Sigmoid colon (tissue), 7 donors: Measurements from ENCODE around the gene POC1B. TPM values are rescaled to one million over a fixed set of nuclear protein-coding genes. Genes with fewer than 3 reads are reported as not detected.

Experiments used
- DNase-seq: peaks from one replicate; pipeline ENCODE4 v3.0.0-alpha.2; 2019
- H3K27ac ChIP-seq, 4 donors: fragments of 200-600 bp; sonication (generic); one replicate each; pipeline ENCODE4 v1.5.1; 2016 to 2019; ENCODE audit warnings: mild to moderate bottlenecking in 1 of 4
- H3K27me3 ChIP-seq, 3 donors: fragments of 200-600 bp; sonication (generic); one replicate each; pipeline ENCODE4 v1.5.1; 2019; ENCODE audit warnings: mild to moderate bottlenecking in 1 of 3
- H3K36me3 ChIP-seq, 4 donors: fragments of 200-600 bp; sonication (generic); one replicate each; pipeline ENCODE4 v1.5.1; 2016 to 2019
- H3K4me1 ChIP-seq, 4 donors: fragments of 200-600 bp; sonication (generic); one replicate each; pipeline ENCODE4 v1.5.1; 2017 to 2019
- H3K4me3 ChIP-seq, 4 donors: fragments of 200-600 bp; sonication (generic); one replicate each; pipeline ENCODE4 v1.5.1; 2017 to 2019; ENCODE audit warnings: mild to moderate bottlenecking in 2 of 4, moderate library complexity in 1 of 4
- H3K9me3 ChIP-seq, 4 donors: fragments of 200-600 bp in 3 of 4; sonication (generic) in 3 of 4; one replicate each; pipeline versions ENCODE4 v1.5.1 to v1.6.1; 2013 to 2019
- CTCF ChIP-seq, 4 experiments: fragments of 450-650 bp in 3 of 4; fragments of 200-600 bp in 1 of 4; IDR thresholded peaks; one replicate each; pipeline ENCODE4 v1.5.1; 2016 to 2019; ENCODE audit warnings: antibody characterized with exemption in 4 of 4, mild to moderate bottlenecking in 3 of 4, moderate library complexity in 2 of 4
- EP300 ChIP-seq, 4 donors: sonication (generic); formaldehyde crosslinking; IDR thresholded peaks; one replicate each; pipeline ENCODE4 v1.6.1; 2017; ENCODE audit warnings: antibody characterized with exemption in 4 of 4
- POLR2A ChIP-seq, 2 donors: fragments of 450-650 bp; IDR thresholded peaks; one replicate each; pipeline ENCODE4 v1.6.1; 2016; ENCODE audit warnings: antibody characterized with exemption in 2 of 2, mild to moderate bottlenecking in 2 of 2, moderate library complexity in 2 of 2
- POLR2AphosphoS5 ChIP-seq, 4 donors: sonication (generic); formaldehyde crosslinking; IDR thresholded peaks; one replicate each; pipeline ENCODE4 v1.6.1; 2017; ENCODE audit warnings: antibody characterized with exemption in 4 of 4
- WGBS, 2 donors: extraction: QIAGEN DNeasy Blood & Tissue Kit; methylation state at CpG; one replicate each; pipeline ENCODE4 v1.1.7; 2013; 5-methylcytosine and 5-hydroxymethylcytosine counted together
- intact Hi-C: fragments of 100-400 bp; cut with DNase I; formaldehyde crosslinking; loops from one replicate; pipeline ENCODE4 v1.15.1; 2023
- polyA plus RNA-seq, 3 donors: library from polyadenylated mRNA; stranded (reverse); fragments of 200-250 nt; gene quantifications; one replicate each; pipeline ENCODE4 v1.2.3, GENCODE V29; 2013
- total RNA-seq, 4 donors: library from RNA; depleted of rRNA; stranded (reverse); fragments of >200 nt; gene quantifications; one replicate each; pipeline ENCODE4 v1.1.0, GENCODE V29; 2016
- donor health status: healthy with polysubstance abuse.
- donor health status: Bipolar disorder and iron deficiency.
- donor health status: healthy.

POC1B gene
- total and polyA plus RNA-seq, 7 donors: 12.5 to 31.7 (median 28.1) TPM

DNA sequence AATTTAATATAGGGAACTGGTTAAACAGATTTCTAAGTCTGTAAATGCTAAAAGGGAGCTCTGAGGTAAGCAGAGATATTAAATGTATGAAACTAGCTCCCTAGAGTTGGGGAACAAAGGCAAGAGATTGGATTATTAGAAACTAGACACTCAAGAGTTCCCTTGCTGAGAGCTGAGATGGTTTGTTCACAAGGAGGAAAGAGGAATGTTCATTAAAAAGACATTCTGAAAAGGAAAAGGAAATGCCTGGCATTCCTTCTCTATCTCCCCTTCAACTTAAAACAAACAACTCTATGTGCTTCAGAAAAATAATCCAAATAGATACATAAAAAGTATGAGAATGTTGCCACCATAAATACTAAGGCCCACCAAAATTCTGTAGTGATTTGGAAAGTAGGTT, 74.9 kb downstream of the POC1B start:
- Histone ChIP-seq H3K4me1 (peaks cover 0 to 55% (median 46%) of the 10 kb centered on the region in 4 donors), H3K9me3 (no peaks in the 10 kb centered on the region), H3K27ac (peak overlapping the region in 3 of 4 donors; percentile 80 to 88 (median 85)), H3K27me3 (no peaks in the 10 kb centered on the region), H3K36me3 (no peaks in the 10 kb centered on the region), H3K4me3 (no peak overlapping the region)
- intact Hi-C loops: loop anchor here (10.0 kb wide), 1 partner anchor 254 kb away; the partner anchor contains the start of gene ATP2B1
- DNase-seq: no peak
- TF ChIP-seq POLR2A (IDR thresholded peaks at IDR 0.05): no peak
- no peak for TF ChIP-seq POLR2AphosphoS5 (IDR thresholded peaks at IDR 0.05)
- TF ChIP-seq CTCF (IDR thresholded peaks at IDR 0.05): no peak
- TF ChIP-seq EP300 (IDR thresholded peaks at IDR 0.05): no peak

DNA sequence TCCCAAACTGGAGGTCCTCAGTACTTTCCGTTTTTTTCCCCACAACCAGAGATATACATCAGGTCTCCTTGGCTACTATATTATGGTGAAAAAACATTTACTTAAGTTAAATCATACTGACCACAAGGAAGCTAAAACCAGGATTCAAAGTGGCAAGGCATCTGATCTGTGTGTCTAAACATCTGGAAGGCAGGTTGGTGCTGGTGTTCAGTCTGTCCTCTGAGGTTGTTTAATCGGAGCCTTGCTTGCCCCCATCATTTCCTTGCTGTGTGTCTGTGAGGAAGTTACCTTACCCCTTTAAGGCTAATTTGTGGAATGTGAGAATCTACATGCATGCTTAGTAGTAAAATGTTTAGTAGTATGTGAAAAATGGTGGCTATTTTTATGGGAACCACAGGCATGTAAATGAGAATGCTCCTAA, 76.9 kb downstream of the POC1B start:
- no peak for DNase-seq
- Histone ChIP-seq H3K4me1 (peaks cover 0 to 46% (median 37%) of the 10 kb centered on the region in 4 donors), H3K9me3 (no peaks in the 10 kb centered on the region), H3K27me3 (no peaks in the 10 kb centered on the region), H3K36me3 (no peaks in the 10 kb centered on the region), H3K27ac (peak overlapping the region in 1 of 4 donors; percentile 26), H3K4me3 (no peak overlapping the region)
- intact Hi-C loops: no loop called here
- TF ChIP-seq POLR2AphosphoS5 (IDR thresholded peaks at IDR 0.05) (no peak), CTCF (IDR thresholded peaks at IDR 0.05) (no peak), POLR2A (IDR thresholded peaks at IDR 0.05) (no peak), EP300 (IDR thresholded peaks at IDR 0.05) (no peak)
- WGBS, 2 donors: 89% methylated on average over 2 of the region's 2 CpGs

DNA sequence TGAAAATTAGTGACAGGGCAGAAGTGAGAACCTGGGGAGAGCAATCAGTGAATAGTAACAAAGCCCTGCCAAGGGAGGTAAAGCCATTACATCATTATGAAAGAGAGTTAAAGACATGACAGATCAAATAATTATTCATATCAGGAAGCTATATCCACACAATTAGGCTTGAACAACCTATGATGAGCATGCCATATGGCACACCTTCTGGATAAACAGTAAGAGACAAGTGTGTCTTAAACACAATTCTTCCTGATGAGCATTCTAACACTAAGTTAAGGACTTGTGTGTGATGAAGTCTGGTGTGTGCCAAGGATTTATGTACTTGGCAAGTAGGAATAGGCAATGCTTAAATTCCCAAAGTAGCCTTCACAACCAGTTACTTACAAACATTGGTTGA, 77.3 kb downstream of the POC1B start:
- Histone ChIP-seq H3K27me3 (no peaks in the 10 kb centered on the region), H3K9me3 (no peaks in the 10 kb centered on the region), H3K4me3 (no peak overlapping the region), H3K27ac (peak overlapping the region in 1 of 4 donors; percentile 26), H3K36me3 (no peaks in the 10 kb centered on the region), H3K4me1 (peaks cover 0 to 43% (median 32%) of the 10 kb centered on the region in 4 donors)
- intact Hi-C loops: no loop called here
- TF ChIP-seq POLR2AphosphoS5 (IDR thresholded peaks at IDR 0.05): no peak
- no peak for TF ChIP-seq CTCF (IDR thresholded peaks at IDR 0.05)
- no peak for TF ChIP-seq POLR2A (IDR thresholded peaks at IDR 0.05)
- no peak for TF ChIP-seq EP300 (IDR thresholded peaks at IDR 0.05)
- no peak for DNase-seq

DNA sequence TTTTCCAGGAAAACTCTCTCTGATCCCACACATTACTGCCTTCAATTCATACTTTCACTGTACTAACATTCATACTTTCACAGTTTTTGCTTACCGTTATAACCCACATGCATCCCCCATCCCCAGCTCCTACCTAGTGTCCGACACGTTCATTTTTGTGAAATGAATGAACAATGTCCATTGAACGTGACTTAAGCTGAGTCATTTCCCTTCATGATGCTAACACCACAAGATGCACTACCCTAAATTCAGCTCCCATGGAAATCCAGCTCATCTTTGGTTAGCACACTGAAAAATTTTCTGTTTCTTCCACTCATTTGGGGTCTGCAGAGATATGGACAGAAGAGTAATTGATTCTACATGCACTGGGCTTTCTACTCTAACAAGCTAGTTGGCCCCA, 85.9 kb downstream of the POC1B start:
- no peak for TF ChIP-seq EP300 (IDR thresholded peaks at IDR 0.05)
- TF ChIP-seq POLR2AphosphoS5 (IDR thresholded peaks at IDR 0.05): no peak
- TF ChIP-seq CTCF (IDR thresholded peaks at IDR 0.05): no peak
- TF ChIP-seq POLR2A (IDR thresholded peaks at IDR 0.05): no peak
- H3K9me3 ChIP-seq: no peaks in the 10 kb centered on the region
- H3K36me3 ChIP-seq: no peaks in the 10 kb centered on the region
- intact Hi-C loops: no loop called here
- no peak overlapping the region for H3K4me3 ChIP-seq
- no peak overlapping the region for H3K27ac ChIP-seq
- DNase-seq: no peak
- no peaks in the 10 kb centered on the region for H3K27me3 ChIP-seq
- WGBS, 2 donors: 92 to 94% methylated on average over 4 of the region's 4 CpGs
- H3K4me1 ChIP-seq: no peaks in the 10 kb centered on the region

GRCh38 chr12:89437231-89437630, 88.6 kb downstream of the POC1B start:
- Histone ChIP-seq H3K9me3 (no peaks in the 10 kb centered on the region), H3K27ac (no peak overlapping the region), H3K4me3 (no peak overlapping the region), H3K36me3 (no peaks in the 10 kb centered on the region), H3K27me3 (no peaks in the 10 kb centered on the region), H3K4me1 (no peaks in the 10 kb centered on the region)
- DNase-seq: no peak
- intact Hi-C loops: no loop called here
- TF ChIP-seq POLR2AphosphoS5 (IDR thresholded peaks at IDR 0.05) (no peak), CTCF (IDR thresholded peaks at IDR 0.05) (no peak), POLR2A (IDR thresholded peaks at IDR 0.05) (no peak), EP300 (IDR thresholded peaks at IDR 0.05) (no peak)
- WGBS, 2 donors: 83 to 93% methylated on average over 4 of the region's 4 CpGs
